ENCODE results near the gene A4GNT. TPM values are rescaled to one million over a fixed set of nuclear protein-coding genes. Genes with fewer than 3 reads are reported as not detected.
A peak's percentile ranks its signal among the peaks of the same experiment; 100 is the strongest.
"Not testable (repeated sequence)": the region's sequence is repeated elsewhere in the genome, so short reads cannot be mapped to it uniquely, and the experiment has no call there.

Gene A4GNT
- total RNA-seq, 1 donor from 2014 or later = not detected

- intact Hi-C loops (cut with micrococcal nuclease) = loop anchor here (5.0 kb wide), 1 partner anchor 1980 kb away; no protein-coding TSS in a partner anchor
- no peak for ATAC-seq (ENCODE audit: low read depth)
- CTCF ChIA-PET = interaction anchor here (0.7 to 1.2 kb wide), 2 partner anchors 14 to 1837 kb away, joined by 3 read pairs; no protein-coding TSS in a partner anchor
- H3K27me3 Mint-ChIP-seq = no peaks in the 10 kb centered on the region
- H3K4me1 Mint-ChIP-seq = peaks cover 29% of the 10 kb centered on the region
- H3K27ac Mint-ChIP-seq = peak overlapping the region; percentile 33
- DNase-seq = no peak
- POLR2A ChIA-PET = no interaction called here
- peak overlapping the region; percentile 29 for H3K4me3 Mint-ChIP-seq
- H3K9me3 Mint-ChIP-seq = no peaks in the 10 kb centered on the region
- TF ChIP-seq CTCF (IDR thresholded peaks at IDR 0.05) = no peak
- peaks cover 44% of the 10 kb centered on the region for H3K36me3 Mint-ChIP-seq (ENCODE audit: low read depth)
Measured at GRCh38 chr3:138172625-138173024, 40.4 kb upstream of the A4GNT start.

GRCh38 chr3:138165061-138165460 is 32.9 kb upstream of the A4GNT start:
- H3K27ac Mint-ChIP-seq = no peak overlapping the region
- POLR2A ChIA-PET = no interaction called here
- CTCF ChIA-PET = no interaction called here
- DNase-seq (no peak), ATAC-seq (ENCODE audit: low read depth) (no peak)
- TF ChIP-seq CTCF (IDR thresholded peaks at IDR 0.05) = no peak
- H3K27me3 Mint-ChIP-seq = no peaks in the 10 kb centered on the region
- peaks cover 78% of the 10 kb centered on the region for H3K36me3 Mint-ChIP-seq (ENCODE audit: low read depth)
- intact Hi-C loops (cut with micrococcal nuclease) = loop anchor here (5.0 kb wide), 1 partner anchor 37 kb away; no protein-coding TSS in a partner anchor
- H3K4me1 Mint-ChIP-seq = no peaks in the 10 kb centered on the region
- H3K4me3 Mint-ChIP-seq = no peak overlapping the region
- no peaks in the 10 kb centered on the region for H3K9me3 Mint-ChIP-seq

- ChIA-PET CTCF (no interaction called here), POLR2A (no interaction called here)
- H3K4me1 Mint-ChIP-seq = no peaks in the 10 kb centered on the region
- H3K4me3 Mint-ChIP-seq = no peak overlapping the region
- intact Hi-C loops (cut with micrococcal nuclease) = no loop called here
- H3K27me3 Mint-ChIP-seq = no peaks in the 10 kb centered on the region
- no peak overlapping the region for H3K27ac Mint-ChIP-seq
- DNase-seq = no peak
- TF ChIP-seq CTCF (IDR thresholded peaks at IDR 0.05) = no peak
- H3K36me3 Mint-ChIP-seq (ENCODE audit: low read depth) = peaks cover 25% of the 10 kb centered on the region
- peaks cover 7% of the 10 kb centered on the region for H3K9me3 Mint-ChIP-seq
- ATAC-seq (ENCODE audit: low read depth) = no peak
Measured at GRCh38 chr3:138157743-138158142, 25.6 kb upstream of the A4GNT start.

- TF ChIP-seq CTCF (IDR thresholded peaks at IDR 0.05) = no peak
- Mint-ChIP-seq H3K27me3 (no peaks in the 10 kb centered on the region), H3K36me3 (ENCODE audit: low read depth) (peaks cover 1% of the 10 kb centered on the region), H3K4me3 (no peak overlapping the region), H3K27ac (no peak overlapping the region), H3K4me1 (no peaks in the 10 kb centered on the region), H3K9me3 (peaks cover 7% of the 10 kb centered on the region)
- DNase-seq = no peak
- ChIA-PET CTCF (no interaction called here), POLR2A (no interaction called here)
- ATAC-seq (ENCODE audit: low read depth) = no peak
- intact Hi-C loops (cut with micrococcal nuclease) = no loop called here
Measured at GRCh38 chr3:138154534-138154933, 22.3 kb upstream of the A4GNT start.

GRCh38 chr3:138148503-138148902 is 16.3 kb upstream of the A4GNT start:
- Mint-ChIP-seq H3K27ac (no peak overlapping the region), H3K4me1 (no peaks in the 10 kb centered on the region), H3K4me3 (no peak overlapping the region), H3K36me3 (ENCODE audit: low read depth) (no peaks in the 10 kb centered on the region), H3K9me3 (peaks cover under 1% of the 10 kb centered on the region), H3K27me3 (peaks cover 1% of the 10 kb centered on the region)
- ChIA-PET POLR2A (no interaction called here), CTCF (no interaction called here)
- intact Hi-C loops (cut with micrococcal nuclease) = no loop called here
- no peak for DNase-seq
- no peak for TF ChIP-seq CTCF (IDR thresholded peaks at IDR 0.05)
- no peak for ATAC-seq (ENCODE audit: low read depth)

GRCh38 chr3:138142181-138142580 is 10.0 kb upstream of the A4GNT start:
- POLR2A ChIA-PET = interaction anchor here (0.7 kb wide), 1 partner anchor 45 kb away, joined by 7 read pairs; the partner anchor contains the start of gene ARMC8
- H3K27me3 Mint-ChIP-seq; H3K4me3 Mint-ChIP-seq; intact Hi-C loops (cut with micrococcal nuclease); H3K4me1 Mint-ChIP-seq; CTCF ChIA-PET; H3K27ac Mint-ChIP-seq; H3K9me3 Mint-ChIP-seq; H3K36me3 Mint-ChIP-seq (ENCODE audit: low read depth); DNase-seq; ATAC-seq (ENCODE audit: low read depth): not testable (repeated sequence)
